Activated naive CD4-positive, alpha-beta T cell treated with anti-CD3 and anti-CD28 coated beads, Interleukin-2, amount 50 U/mL, for 16 hours (primary cell): ENCODE measurements around the gene PGD.
"Not testable (repeated sequence)": the region's sequence is repeated elsewhere in the genome, so short reads cannot be mapped to it uniquely, and the experiment has no call there.

ENCODE experiments used
- DNase-seq: peaks from one replicate; pipeline ENCODE4 v3.0.0-alpha.2; 2020

The PGD gene

DNA sequence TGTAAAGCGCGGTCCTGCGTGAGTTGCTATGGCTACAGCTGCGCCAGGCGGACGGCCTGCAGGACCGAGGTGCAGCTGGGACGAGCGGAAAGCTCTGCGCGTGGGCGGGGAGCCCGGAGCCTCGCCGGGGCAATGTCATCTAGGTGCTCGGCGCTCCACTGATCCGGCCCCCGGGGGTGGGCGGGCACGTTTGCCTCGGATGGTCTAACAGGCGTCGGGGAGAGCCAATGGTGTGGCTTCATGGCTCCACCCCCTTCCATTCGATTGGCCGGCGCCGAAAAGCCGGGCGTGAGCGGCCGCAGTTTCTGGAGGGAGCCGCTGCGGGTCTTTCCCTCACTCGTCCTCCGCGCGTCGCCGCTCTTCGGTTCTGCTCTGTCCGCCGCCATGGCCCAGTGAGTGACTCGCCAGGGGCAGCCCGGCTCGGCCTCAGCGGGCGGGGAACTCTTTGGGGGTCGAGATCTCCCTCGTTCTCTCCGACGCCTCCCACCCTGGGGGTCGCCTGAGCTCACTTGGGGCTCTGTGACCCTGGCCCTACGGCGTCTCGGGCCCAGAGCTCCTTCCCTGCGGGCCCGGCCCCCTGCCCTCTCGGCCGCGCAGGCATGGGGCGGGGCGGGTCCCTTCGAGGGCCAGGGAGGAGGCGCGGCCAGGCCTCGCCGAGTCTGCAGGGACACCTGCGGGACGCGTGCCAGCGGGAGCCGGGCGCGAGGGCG lies at the start of gene PGD:
PGD (plus strand) TSS at position 331 of the 710 bp plus-strand sequence; CDS start at position 385, 54 bp downstream.
- peak; percentile 98 for DNase-seq

DNA sequence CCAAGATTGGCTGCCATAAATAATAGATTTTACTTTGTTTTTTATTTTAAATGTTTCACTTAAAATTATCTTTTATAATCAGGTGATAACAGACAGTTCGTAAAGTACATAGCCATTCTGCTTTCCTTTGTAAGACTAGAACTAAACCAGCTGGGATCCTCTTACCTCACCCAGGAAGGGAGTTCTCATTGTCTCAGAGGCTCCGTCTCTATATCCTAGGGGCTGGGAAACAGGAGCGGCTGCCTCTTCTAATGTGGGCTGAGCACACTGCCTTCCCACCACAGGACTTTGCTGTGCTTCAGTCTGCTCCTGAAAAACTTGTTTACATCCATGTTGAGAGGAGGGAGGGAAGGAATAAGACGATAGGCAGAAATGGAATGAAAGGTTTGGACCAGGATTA lies 45.6 kb upstream of the PGD start:
- DNase-seq = no peak

DNA sequence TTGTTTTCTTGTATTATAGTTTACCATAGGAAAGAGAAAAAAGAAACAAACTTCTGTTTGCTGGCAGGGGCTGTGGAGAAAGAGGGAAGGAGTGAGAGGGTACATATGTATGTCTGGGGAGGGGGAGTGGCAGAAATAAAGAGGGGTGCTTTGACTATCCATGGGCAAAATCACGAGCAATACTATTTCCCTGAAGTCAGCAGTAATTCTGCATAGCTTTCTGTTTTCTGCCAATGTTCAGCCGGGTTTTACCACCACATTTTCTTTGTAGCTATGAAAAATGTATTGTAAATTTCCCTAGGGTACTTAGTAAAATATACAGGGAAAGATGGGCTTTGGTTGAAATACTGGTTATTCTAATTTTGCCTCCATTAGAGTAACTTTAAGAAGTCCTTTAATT lies 45.2 kb upstream of the PGD start:
- DNase-seq = no peak

DNA sequence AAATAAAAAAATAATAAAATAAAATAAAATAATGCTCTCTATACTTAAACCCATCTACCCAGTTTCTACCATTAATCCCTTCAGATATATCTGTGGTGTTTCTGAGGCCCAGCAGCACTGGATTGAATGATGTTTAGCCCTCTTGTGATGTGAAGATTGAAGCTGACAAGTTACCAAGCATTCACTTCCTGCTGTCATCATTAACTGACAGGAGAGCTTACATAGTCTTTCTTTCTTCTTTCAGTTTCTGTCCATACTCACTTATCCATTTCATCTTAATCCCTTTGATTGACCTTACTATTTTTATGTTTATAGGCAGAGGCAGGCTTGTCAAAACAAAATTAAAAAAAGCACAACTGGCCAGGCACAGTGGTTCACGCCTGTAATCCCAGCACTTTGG lies 38.8 kb upstream of the PGD start:
- DNase-seq = no peak

DNA sequence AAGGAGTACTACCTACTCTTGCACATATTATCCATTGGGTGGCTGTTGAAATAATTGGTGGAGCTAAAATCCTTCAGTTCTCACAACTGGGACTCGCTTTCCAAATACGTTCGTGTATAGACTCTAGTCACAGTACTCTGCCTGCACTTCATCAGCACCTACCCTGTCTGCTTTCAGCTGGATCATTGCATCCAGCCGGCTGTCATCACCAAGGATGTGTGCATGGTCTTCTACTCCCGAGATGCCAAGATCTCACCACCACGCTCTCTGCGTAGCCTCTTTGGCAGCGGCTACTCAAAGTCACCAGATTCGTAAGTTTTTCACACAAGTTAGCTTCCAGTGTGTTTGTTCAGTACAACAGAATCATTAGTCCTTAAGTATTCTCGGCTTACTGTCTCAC lies 37.3 kb upstream of the PGD start:
- DNase-seq = no peak

DNA sequence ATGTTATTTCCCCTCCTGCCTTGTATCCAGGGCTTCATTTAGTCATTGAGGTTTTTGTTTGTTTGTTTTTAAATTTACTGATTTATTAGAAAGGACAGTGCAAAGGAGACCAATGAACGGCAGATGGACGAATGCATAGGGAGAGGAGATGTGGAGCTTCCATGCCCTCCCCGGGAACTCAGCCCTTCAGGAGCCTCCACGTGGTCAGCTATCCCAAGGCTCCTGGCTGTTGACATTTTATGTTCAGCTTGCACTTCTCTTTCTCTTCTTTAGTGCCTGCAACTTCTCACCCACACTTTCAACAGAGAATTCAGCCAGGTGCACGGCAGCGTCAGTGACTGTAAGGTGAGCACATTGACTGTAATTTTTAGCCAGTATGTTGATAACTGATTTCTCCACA lies 30.7 kb upstream of the PGD start:
- DNase-seq = no peak

DNA sequence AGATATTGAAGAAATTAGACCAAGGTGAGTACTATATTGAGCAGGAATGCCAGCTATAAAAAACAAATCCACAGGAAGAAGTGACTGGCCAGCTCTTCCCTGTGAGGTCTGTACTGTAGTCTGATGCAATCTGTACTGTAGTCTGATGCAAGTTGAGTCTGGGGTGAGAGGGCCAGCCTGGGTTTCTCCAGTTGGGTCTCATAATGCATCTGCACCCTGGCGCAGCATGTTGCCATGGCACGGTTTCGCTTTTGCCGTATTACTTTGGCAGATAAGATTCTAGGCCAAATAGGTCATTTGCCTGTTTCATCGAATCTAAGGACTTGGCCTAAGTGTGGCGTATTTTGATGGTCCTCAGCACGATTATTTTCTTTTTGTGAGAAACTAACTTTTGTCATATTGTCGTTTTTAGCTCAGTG lies 24.4 kb upstream of the PGD start:
- no peak for DNase-seq

DNA sequence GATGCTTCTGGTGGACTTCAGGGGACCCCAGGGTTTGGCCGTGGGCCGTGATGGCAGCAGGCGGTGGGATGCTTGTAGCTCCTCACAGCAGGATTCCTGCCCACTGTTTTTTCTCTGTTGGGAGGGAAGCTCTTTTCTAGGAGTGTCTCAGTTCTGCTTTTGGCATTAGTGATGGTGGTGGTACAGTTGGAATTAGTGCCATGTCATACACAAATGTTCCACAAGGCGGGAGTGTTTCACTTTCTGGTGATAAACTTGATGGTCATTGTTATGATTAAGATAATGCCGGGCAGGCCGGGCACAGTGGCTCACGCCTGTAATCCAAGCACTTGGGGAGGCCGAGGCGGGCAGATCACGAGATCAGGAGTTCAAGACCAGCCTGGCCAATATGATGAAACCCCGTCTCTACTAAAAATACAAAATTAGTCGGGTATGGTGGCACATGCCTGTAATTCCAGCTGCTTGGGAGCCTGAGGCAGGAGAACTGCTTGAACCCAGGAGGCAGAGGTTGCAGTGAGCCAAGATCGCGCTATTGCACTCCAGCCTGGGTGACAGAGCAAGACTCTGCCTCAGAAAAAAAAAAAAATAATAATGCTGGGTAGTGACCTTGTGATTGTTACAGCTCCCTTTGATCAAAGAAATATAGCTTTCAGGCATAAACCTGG lies 21.4 kb upstream of the PGD start:
- not testable (repeated sequence) for DNase-seq

DNA sequence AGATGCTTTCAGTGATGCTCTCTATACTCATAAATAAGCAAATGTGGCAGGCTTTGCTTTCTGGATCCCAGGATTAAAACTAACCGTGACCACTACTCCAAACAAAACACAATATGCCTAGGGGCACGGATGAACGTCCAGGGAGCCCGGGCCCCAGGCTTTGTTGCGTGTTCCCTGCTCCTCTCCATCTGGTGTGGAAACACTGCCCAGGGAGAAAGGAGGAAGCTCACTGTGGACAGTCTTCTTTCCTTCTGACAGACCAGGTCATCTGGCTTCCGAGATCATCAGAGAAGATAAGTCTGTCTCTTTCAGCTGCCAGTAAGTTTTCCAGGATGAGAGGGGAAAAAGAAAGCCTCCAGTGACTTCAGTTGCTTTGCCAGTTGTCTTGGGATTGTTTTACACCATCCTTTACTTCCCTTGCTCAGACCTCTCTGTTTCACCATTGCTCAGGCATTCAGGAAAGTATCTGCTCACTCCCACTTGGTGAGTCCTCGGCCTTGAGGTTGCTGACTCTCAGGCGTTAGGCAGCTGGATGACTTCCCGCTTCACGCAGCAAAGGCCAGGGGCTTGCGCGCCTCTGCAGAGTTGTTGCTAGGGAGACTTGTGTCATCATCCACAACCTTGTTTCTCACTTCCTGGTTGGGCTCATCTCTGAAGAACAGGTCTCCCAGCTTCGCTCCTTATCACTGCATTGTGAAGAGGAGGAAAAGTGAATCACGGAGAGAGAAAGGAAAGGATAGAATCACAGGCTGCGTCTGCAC lies 20.6 kb upstream of the PGD start:
- DNase-seq = no peak

DNA sequence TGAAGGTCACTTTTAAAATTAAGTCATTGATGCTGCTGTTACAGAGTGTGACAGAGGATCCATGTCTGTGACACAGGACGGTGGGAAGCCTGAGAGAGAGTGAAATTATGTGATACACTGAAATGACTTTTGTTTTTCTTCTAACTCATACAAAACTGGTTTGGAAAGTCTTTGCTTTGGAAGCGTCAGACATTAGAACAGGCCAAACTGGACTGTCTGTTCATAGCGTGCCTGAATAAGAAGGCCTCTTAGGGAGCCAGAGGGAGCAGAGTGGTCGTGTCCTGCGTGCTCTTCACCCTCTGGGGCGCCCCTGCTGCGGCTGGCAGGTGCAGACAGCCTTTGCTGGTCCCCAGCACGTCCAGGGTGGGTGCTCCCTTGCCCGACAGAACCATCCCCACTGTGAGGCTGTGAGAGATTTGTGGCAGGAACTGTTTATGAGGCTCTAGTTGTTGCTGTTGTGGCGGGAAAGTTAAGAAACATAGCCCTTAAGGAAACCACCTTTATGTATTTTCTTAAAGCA lies 19.7 kb upstream of the PGD start:
- DNase-seq = no peak

DNA sequence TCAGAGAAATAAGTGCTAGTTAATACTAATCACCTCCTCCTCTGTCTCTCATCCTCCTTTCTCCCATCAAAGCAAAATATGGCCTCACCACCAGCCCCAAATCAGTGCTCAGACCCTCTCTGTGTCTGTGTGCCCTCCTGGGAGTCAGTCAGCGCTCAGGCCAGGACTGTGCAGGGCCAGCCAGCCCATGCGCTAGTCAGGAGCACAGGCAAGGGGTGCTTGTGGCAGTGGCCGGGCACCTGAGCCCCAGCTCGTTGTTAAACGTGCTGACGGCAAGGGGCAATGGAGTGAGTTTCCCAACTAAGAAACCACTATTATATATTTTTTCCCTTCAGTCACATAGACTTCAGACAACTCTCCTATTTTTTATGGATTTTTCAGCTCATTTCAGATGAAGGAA lies 19.2 kb upstream of the PGD start:
- no peak for DNase-seq

DNA sequence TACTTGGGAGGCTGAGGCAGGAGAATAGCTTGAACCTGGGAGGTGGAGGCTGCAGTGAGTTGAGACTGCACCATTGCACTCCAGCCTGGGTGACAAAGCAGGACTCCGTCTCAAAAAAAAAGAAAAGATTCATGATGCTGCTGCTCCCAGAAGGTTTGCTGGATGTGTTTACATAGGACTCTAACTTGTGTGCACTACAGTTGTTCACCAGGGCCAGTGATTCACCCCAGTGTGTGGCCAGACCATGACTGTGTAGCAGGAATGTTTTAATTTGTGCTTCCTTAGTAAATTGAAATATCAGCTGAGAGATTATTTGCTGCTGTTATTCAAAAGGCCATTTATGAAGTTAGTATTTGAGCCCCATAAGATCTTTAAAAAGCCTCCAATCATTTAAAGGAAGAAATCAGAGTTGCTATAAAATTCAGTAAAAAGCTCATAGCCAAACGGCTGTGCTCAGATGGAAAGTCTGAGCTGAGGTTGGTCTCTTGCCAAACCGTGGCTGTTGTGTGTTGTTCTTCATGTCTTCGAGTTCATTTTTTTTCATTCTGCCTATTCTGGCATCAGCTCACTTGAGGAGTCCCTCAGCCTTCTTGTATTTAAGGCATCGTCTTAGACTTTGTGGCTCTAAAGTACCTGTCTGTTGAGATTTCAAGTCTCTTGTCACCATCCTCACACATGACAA lies 18.1 kb upstream of the PGD start:
- no peak for DNase-seq

DNA sequence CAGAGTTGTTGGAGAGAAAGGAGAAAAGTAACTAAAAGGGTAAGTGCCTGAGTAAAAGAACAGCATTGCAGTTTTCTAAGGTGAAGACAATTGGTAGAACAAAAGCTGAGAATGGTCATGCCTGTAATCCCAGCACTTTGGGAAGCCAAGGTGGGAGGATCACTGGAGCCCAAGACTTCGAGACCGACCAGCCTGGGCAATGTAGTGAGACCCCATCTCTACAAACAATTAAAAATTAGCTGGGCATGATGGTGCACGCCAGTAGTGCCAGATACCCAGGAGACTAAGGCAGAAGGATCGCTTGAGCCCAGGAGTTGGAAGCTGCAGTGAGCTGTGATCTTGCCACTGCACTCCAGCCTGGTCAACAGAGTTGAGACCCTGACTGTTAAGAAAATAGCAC lies 15.2 kb upstream of the PGD start:
- DNase-seq = no peak

DNA sequence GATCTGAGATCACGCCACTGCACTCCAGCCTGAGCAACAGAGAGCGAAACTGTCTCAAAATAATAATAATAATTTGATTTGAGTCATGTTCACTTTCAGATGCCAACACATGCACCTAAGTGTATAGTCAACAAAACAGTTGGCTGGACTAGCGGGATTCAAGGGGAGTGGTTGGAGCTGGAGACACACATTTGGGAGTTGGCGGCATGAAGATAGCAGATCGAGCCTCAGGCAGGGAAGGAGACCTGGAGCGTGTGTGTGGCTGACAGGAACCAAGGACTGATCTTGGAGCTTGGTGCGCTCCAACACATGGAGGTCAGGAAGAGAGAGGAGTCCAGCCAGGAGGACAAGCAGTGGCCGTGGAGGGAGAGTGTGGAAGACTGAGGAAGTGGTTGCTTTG lies 14.6 kb upstream of the PGD start:
- DNase-seq = no peak

DNA sequence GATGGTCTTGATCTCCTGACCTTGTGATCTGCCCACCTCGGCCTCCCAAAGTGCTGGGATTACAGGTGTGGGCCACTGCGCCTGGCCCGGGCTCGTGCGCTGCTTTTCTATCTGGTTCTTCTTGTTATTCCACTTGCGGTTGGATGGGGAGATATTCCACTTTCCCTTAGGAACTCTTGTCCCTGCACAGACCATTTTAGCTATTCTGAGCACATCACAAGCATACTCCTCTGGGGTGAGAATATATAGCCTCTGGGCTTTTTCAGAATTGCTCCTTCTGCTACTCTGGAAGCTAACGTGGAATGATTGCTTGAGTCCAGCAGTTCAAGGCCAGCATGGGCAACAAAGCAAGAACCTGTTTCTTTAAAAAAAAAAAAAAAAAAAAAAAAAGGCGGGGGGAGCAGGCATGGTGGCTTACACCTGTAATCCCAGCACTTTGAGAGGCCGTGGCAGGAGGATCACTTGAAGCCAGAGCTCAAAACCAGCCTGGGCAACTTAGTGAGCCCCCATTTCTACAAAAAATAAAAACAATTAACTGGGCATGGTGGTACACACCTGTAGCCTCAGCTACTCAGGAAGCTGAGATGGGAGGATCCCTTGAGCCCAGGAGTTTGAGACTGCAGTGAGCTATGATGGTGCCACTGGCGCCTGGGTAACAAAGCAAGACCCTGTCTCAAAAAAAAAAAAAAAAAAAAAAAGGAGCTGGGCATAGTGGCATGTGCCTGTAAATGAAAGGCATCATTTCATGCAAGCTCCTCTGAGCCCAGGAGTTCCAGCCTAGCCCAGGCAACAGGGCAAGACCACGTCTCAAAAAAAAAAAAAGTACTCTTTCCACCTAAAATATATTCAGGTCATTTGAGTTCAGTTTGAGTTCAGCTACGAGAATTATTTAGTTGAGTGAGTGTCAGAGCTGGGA lies 11.8 kb upstream of the PGD start:
- DNase-seq = no peak

DNA sequence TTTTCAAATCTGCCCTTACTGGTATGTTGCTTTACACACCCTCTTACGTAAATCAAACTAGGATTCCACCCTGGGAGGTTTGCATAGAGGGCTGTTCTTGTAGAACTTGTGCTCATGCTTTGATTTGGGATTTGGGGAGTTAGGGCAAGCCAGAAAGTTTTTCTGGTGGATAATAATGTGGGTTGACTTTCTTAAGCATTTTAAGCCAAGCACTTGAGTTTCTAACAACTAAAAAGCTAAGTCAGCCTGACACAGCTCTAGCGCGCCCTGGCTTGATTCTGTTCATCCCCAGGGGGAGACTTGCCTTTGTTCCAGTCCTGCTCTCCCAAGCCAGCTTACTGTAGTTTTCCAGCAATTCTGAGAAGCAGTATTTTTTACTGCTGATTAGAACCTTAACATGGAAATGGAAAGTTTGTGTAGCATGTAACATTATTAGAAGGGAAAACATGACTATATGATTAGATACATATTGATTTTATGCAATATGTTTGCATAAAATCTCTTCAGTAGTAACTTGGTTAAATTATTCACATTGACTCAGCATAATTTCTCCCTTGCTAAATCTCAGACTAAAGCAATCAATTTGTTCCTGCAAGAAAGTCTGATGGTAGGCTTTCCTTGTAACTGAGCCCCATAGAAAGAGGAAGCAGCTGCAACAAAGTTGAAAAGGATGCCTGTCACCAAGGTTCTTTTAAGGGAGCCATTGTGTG lies 11.0 kb upstream of the PGD start:
- DNase-seq = no peak

DNA sequence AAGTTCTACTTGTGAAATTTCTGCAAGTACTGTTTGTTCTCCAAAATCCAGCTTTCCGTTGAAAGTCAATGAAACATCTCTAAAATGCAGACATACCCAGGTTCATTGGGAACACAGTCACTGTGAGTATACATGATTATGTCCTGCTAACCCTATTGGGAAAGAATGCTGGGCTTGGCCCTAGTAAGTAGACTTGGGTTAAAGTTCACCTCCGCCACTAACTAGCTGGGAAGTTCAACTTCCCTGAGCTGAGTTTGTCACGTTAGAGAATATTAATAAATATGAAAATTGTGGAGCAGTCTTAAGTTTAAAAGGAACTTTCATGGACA lies 10.5 kb upstream of the PGD start:
- no peak for DNase-seq

DNA sequence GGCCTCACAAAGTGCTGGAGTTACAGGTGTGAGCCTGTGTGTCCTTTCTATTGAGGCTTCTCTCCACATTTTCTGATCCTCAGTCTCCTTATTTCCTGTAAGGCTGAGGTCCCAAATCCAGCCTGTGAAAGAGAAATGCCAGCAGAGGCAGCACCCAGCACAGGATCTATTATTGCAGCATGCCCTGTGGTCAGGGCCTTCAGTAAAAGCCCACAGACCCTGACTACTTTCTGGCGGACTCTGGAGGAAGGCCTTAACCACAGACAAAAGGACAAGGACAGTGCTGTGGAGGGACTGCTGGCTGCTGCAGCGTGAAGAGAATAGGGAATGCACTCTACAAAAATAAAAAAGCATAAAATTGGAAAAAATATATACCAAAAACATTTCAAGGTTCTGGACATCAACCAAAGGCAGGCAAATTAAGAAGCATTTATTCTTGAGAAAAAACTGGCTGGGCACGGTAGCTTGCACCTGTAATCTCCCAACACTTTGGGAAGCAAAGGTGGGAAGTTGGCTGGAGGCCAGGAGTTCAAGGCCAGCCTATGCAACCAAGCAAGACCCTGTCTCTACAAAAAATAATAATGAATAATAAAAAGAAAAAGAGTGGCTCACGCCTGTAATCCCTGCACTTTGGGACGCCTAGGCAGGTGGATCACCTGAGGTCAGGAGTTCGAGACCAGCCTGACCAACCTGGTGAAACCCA lies 9.4 kb upstream of the PGD start:
- no peak for DNase-seq

DNA sequence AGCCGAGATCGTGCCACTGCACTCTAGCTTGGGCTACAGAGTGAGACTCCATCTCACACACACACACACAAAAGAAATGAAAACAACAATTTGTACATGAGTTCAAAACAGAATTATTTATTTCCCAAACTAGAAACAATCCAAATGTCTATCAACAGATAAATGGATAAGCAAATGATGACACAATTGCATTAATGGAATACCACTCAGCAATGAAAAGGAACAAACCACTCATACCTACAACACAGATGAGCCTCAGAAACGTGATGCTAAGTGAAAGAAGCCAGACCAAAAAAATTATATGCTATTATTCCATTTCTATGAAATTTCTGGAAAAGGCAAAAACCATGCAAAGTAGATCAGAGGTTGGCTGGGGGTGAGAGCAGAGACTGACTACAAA lies 2.0 kb upstream of the PGD start:
- no peak for DNase-seq

DNA sequence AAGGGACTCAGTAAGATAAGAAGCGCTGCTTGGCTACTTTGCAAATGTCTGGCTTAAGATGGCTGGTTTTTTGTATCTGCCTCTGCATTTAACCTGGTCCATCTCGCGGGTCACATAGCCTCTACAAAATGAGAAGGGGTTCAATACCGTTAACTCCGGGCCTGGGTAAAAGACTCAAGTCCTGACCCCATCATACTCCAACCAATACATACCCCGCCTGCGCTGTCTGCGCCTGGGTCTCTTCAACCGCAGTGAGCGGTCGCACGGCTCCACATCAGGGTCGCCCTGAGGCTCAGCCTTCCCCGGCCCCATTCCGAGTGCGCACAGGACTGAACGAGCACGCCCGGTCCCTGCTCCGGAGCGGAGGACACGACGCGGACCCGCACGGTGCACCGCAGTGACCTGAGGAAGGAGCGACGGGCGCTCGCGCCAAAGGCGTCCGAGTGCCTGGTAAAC lies 558 bp upstream of the PGD start:
- no peak for DNase-seq

DNA sequence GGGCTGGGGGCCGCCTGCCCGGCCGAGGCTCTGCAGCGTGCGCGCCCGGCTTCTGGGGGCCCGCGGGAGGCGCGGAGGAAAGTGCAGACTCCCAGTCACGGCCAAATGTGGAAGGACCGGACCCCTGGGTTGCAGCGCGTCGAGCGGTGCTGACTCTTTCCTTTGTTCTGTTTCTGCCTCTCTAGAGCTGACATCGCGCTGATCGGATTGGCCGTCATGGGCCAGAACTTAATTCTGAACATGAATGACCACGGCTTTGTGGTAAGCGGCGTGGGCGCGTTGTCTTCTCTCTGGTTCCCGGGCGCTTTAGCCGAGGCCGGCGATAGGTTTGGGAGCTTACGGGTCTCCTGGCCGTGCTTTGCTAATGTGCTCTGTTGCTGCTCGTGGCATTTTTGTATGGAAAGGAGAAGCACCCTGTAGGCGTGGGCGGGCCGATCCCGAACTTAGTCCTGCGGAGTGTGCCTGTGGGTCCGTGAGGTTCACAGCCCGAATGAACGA lies 629 bp downstream of the PGD start:
- DNase-seq = peak; percentile 14
